ENCODE data around the gene PKP3. TPM values are rescaled to one million over a fixed set of nuclear protein-coding genes. Genes with fewer than 3 reads are reported as not detected.
"Not testable (repeated sequence)": the region's sequence is repeated elsewhere in the genome, so short reads cannot be mapped to it uniquely, and the experiment has no call there.

Gene PKP3
- under 0.01 TPM for total RNA-seq

- DNase-seq = no peak
Observed at GRCh38 chr11:394034-394857, at the start of gene PKP3. TSS of gene PKP3 (plus strand) at chr11:394209. CDS start at chr11:394293, 84 bp downstream.

- DNase-seq = no peak
Observed at GRCh38 chr11:344836-345578, 49.0 kb upstream of the PKP3 start.

GRCh38 chr11:346529-346928 is 47.5 kb upstream of the PKP3 start:
- DNase-seq = no peak

GRCh38 chr11:349270-349954 is 44.6 kb upstream of the PKP3 start:
- not testable (repeated sequence) for DNase-seq

GRCh38 chr11:350033-350722 is 43.8 kb upstream of the PKP3 start:
- not testable (repeated sequence) for DNase-seq

GRCh38 chr11:350723-351255 is 43.2 kb upstream of the PKP3 start:
- DNase-seq = no peak

GRCh38 chr11:351411-351810 is 42.6 kb upstream of the PKP3 start:
- DNase-seq = no peak

- no peak for DNase-seq
Observed at GRCh38 chr11:352456-353031, 41.5 kb upstream of the PKP3 start.

- no peak for DNase-seq
Observed at GRCh38 chr11:353179-353873, 40.7 kb upstream of the PKP3 start.

GRCh38 chr11:355581-356458 is 38.2 kb upstream of the PKP3 start:
- no peak for DNase-seq

GRCh38 chr11:356610-357009 is 37.4 kb upstream of the PKP3 start:
- no peak for DNase-seq

- no peak for DNase-seq
Observed at GRCh38 chr11:357582-357981, 36.4 kb upstream of the PKP3 start.

GRCh38 chr11:358129-358800 is 35.7 kb upstream of the PKP3 start:
- DNase-seq = no peak

GRCh38 chr11:359181-359714 is 34.8 kb upstream of the PKP3 start:
- no peak for DNase-seq

- DNase-seq = no peak
Observed at GRCh38 chr11:360326-361280, 33.4 kb upstream of the PKP3 start.

GRCh38 chr11:362642-363442 is 31.2 kb upstream of the PKP3 start:
- DNase-seq = no peak

- DNase-seq = not testable (repeated sequence)
Observed at GRCh38 chr11:363443-363805, 30.6 kb upstream of the PKP3 start.

Data from occipital lobe (tissue), 2 donors.